GM18868 (cell line): ENCODE measurements around the gene CHAT.

Experiments used
- ATAC-seq: cut with Tn5 transposase; IDR thresholded peaks from one replicate; pipeline ENCODE4 v1.9.1; 2021; ENCODE audit warnings: mild to moderate bottlenecking, moderate library complexity; ENCODE audit not compliant: unreplicated experiment

Gene CHAT

GRCh38 chr10:49627644-49628247 lies 13.9 kb downstream of the CHAT start:
- ATAC-seq = no peak

GRCh38 chr10:49628599-49628998 lies 14.8 kb downstream of the CHAT start:
- ATAC-seq = no peak

DNA sequence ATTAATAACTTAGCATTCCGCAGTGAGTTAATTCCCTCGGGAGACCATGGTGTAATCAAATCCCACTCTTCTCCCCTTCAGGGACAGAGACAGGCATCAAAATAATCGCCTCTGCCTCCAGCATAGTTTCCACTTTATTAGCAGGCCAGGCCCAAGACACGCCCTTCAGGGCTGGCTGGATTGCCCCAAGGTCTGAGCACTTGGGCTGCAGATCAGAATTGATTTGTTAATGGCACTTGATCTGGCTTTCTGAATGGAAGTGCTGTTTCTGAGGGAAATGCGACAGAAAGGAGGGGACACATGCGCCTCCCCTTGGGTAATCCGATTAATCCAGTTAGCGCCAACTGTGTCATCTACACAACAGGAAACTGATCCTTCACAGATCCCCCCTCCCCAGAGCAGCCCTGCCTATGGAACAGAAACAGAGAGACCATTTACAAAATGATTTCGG lies 15.6 kb downstream of the CHAT start:
- ATAC-seq = no peak

DNA sequence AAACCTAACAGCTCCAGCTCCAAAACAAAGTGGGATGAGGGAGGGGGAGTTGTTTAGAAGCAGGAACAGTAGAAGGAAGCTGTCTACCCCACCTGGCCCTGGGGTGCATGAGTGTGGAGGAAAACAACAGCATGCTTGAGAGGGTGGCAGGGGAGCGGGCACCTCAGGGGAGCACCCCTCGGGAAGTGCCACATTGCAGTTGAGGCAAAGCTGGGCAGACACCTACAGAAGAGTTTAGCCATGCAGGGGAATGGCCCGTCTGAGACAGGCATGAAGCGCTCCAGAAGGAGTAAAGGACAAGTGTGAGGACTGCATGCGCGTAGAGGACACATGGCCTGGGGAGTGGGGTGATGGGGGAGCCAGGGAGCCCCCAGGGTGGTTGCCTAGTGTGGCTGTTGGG lies 18.1 kb downstream of the CHAT start:
- no peak for ATAC-seq

- no peak for ATAC-seq
Measured at GRCh38 chr10:49632406-49633317, 18.8 kb downstream of the CHAT start.

- no peak for ATAC-seq
Measured at GRCh38 chr10:49633327-49634068, 19.7 kb downstream of the CHAT start.

GRCh38 chr10:49634069-49634660 lies 20.3 kb downstream of the CHAT start:
- no peak for ATAC-seq

- ATAC-seq = no peak
Measured at GRCh38 chr10:49642311-49642710, 28.5 kb downstream of the CHAT start.

- no peak for ATAC-seq
Measured at GRCh38 chr10:49643241-49644034, 29.6 kb downstream of the CHAT start.

DNA sequence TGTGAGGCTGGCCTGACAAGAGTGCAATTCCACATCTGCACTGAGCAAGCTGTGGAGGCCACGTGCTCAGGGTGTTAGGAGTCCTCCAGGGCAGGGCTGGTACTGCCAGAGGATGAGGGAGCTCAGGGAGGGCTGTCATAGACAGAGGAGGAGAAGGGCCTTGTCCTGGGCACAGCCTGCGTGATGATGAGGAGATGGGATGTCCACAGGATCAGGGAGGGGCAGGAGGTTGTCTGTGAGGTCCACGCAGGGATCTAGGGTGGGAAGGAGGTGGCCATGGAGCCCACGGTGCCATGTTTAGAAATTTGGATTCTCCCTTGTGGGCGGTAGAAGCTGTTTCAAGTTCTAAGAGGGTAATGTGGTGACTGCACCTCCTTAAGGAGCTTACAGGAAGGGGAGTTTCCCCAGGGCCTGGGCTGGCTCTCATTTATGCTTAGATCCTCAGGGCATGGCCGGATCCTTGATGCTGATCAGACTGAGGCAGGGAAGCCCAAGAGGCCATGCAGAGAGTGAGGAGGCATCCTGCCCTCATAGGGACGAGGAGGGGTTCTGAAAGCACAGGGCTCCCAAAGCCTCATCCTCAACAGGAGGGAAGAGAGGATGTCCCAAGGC lies 30.3 kb downstream of the CHAT start:
- no peak for ATAC-seq

GRCh38 chr10:49645417-49645816 lies 31.6 kb downstream of the CHAT start:
- no peak for ATAC-seq

DNA sequence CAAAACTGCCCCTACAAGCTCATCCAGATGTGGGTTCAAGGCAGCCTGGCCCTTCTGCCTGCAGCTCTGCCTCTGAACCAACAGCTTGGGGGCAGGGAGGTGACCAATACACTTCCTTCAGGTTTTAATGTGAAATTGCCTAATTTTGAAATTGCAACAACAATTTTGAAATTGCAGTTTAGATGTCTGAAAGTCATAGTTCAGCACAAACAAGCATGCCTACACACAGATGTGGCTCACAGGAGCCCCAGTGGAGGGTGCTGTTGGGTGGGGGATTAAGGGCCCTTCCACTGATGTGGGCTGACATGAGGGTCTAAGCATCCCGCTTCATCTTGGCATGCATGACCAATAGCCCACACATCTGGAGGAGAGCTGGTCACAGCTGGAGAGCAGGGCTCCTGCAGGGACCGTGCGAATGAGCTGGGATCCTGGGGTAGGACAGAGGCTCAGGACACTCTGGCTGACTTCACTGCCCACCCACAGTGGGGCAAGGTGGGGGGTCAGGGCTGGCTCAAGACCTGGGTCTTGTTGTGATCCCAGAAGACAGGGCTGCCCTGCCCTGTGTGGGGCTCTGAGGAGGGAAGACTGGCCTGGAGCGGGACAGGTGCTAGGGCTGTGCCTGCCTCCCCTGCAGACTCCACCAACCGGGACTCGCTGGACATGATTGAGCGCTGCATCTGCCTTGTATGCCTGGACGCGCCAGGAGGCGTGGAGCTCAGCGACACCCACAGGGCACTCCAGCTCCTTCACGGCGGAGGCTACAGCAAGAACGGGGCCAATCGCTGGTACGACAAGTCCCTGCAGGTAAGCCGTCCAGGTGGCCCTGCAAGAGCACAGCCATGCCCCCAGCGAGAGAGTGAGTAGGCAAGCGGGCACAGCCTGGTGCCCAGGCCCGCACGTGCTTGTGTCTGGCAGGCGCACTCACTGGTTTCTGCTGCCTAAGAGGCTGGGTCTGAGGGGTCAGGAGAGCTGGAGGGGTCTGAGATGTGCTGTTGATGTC lies 32.3 kb downstream of the CHAT start:
- ATAC-seq = no peak

DNA sequence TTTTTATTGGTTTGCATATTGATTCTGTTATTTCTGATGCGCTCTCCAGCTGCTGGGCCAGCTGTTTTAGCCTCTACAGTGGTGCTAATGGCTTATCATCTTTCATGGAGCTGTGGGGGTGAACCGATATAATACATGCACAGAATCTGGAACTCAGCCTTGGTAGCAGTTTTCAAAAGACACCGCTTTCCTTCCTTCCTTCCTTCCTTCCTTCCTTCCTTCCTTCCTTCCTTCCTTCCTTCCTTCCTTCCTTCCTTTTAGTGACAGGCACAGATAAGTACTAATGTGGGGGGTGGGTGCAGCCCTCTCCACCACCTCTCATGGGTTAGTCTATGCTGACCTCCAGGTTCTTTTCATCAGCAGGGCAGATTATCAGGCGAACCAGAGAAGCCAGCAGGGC lies 33.7 kb downstream of the CHAT start:
- ATAC-seq = no peak

DNA sequence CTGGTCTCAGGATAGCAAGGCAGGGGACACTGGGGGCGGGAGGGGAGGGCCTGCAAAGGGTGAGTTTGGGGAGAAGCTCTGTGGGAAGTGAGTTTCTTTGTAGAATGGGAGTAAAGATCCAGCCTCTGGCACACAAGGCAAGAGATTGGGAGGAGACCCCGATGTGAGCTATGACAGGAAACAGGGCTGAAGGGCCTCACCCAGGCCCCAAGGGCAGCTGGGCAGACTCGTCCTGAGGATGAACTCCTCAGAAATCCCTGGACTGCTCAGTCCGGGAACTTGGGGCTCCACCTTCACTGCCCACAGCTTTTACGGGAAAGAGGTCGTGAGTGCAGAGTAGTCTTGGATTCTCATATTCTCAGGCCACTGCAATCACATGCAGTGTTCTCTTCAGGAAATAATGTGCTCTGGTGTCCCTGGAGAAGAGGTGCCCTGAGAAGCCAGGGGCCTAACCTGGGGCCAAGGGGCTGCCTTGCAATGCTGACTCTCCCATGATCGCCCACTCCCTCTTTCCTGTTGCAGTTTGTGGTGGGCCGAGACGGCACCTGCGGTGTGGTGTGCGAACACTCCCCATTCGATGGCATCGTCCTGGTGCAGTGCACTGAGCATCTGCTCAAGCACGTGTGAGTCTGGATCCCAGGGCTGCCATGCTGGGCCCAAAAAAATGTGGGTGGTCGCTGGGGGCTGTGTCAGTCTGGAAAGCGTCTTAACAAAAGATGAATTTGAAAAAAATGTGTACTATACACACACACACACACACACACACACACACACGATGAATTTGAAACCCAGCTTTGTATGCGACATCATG lies 34.4 kb downstream of the CHAT start:
- no peak for ATAC-seq

- ATAC-seq = no peak
Measured at GRCh38 chr10:49649294-49649693, 35.5 kb downstream of the CHAT start.

DNA sequence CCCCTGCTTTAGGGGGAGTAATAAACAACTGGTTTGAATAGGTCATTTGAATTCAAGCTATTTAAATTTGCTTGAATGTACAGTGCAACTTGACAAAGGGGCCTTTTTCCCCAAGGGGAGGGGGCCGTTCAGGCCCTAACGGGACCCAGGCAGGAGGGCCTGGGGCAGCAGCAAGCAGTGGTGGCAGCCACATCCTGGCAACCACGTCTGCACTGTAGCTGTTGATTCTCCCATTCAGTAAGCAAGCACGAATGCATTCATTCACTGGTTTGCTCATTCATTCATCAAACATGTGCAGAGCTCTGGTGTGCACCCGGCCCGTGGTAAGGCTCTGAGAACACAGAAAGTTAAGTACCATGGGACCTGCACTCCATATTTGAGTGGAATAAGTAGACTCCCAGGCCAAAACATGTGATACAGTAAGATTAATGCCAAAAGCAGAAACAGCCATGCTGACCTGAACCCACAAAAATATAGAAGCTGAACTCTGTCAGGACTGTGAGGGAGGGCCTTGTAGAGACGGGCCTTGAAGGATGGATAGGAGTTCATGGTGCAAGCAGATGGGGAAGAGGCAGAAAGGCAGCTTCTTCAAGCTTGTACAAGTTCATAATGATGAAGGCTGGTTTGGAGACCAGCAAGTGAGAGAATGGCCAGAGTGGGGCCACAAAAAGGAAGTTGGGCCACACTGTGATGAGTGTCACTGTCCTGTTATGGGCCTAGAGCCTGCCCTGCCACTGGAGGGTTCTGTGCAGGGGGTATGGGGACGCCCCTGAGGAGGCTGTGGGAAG lies 36.3 kb downstream of the CHAT start:
- ATAC-seq = no peak

DNA sequence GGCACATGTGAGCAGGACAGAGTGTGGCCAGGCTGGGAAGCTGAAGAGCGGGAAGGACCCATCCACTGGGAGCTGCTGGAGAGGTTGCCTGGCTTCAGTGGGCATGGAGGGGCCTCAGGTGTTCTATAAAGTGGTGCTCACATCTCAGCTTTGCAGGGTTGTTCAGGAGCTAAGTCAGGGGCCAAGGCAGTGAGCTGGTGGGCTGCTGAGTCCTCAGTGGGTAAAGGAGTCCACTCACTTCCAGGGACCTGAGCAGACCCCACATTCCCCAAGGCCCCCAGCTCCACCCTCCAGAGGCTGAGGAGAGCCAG lies 36.8 kb downstream of the CHAT start:
- ATAC-seq = no peak
